GM19463 (cell line): ENCODE measurements around the gene SPDYA.

ENCODE experiments used
- ATAC-seq: cut with Tn5 transposase; IDR thresholded peaks from one replicate; pipeline ENCODE4 v1.9.1; 2021; ENCODE audit warnings: mild to moderate bottlenecking, moderate library complexity; ENCODE audit not compliant: unreplicated experiment

Gene SPDYA

GRCh38 chr2:28824207-28824606 is 13.6 kb downstream of the SPDYA start:
- no peak for ATAC-seq

- no peak for ATAC-seq
These were observed 14.2 kb downstream of the SPDYA start for GRCh38 chr2:28824870-28825269.

GRCh38 chr2:28828382-28828781 is 17.7 kb downstream of the SPDYA start:
- no peak for ATAC-seq

- no peak for ATAC-seq
These were observed 23.3 kb downstream of the SPDYA start for GRCh38 chr2:28833740-28834470.

GRCh38 chr2:28835781-28836180 is 25.1 kb downstream of the SPDYA start:
- ATAC-seq: no peak

- no peak for ATAC-seq
These were observed 28.3 kb downstream of the SPDYA start for GRCh38 chr2:28838971-28839370.

GRCh38 chr2:28842042-28842441 is 31.4 kb downstream of the SPDYA start:
- ATAC-seq: no peak

- ATAC-seq: no peak
These were observed 44.6 kb downstream of the SPDYA start for GRCh38 chr2:28855193-28855592.

- ATAC-seq: no peak
These were observed 45.3 kb downstream of the SPDYA start for GRCh38 chr2:28855977-28856376.

GRCh38 chr2:28868611-28869010 is 58.0 kb downstream of the SPDYA start:
- ATAC-seq: no peak

GRCh38 chr2:28869494-28870145 is 59.0 kb downstream of the SPDYA start:
- ATAC-seq: peak; percentile 18

GRCh38 chr2:28870146-28870891 is 59.7 kb downstream of the SPDYA start, which contains the start of gene TRMT61B:
Gene TRMT61B (minus strand): TSS chr2:28870309. CDS start chr2:28870277, 32 bp downstream.
- peak; percentile 98 for ATAC-seq

GRCh38 chr2:28871620-28872019 is 61.0 kb downstream of the SPDYA start:
- ATAC-seq: no peak

- no peak for ATAC-seq
These were observed 69.6 kb downstream of the SPDYA start for GRCh38 chr2:28880193-28880592.

GRCh38 chr2:28893488-28893887 is 82.9 kb downstream of the SPDYA start:
- no peak for ATAC-seq

GRCh38 chr2:28894470-28895188 is 84.0 kb downstream of the SPDYA start, which contains the start of gene WDR43:
Gene WDR43 (plus strand): TSS chr2:28894667. CDS start chr2:28894699, 32 bp downstream.
- peak; percentile 89 for ATAC-seq

GRCh38 chr2:28895189-28895893 is 84.7 kb downstream of the SPDYA start:
- ATAC-seq: peak; percentile 21

- no peak for ATAC-seq
These were observed 86.3 kb downstream of the SPDYA start for GRCh38 chr2:28896906-28897305.

- no peak for ATAC-seq
These were observed 87.4 kb downstream of the SPDYA start for GRCh38 chr2:28898048-28898447.
